HEK293 (cell line): ENCODE measurements around the gene SPEG.

Experiments used
- REPIN1 ChIP-seq: fragments of 450-650 bp; formaldehyde crosslinking; IDR thresholded peaks from 2 replicates; pipeline ENCODE4 v1.5.1; 2017; ENCODE audit warnings: missing biosample characterization, missing genetic modification characterization, low read depth
- ZNF266 ChIP-seq: fragments of 450-650 bp; formaldehyde crosslinking; IDR thresholded peaks from 2 replicates; pipeline ENCODE4 v1.5.1; 2016; ENCODE audit warnings: missing biosample characterization, missing genetic modification characterization, low read depth
- ZNF391 ChIP-seq: fragments of 450-650 bp; formaldehyde crosslinking; IDR thresholded peaks from 2 replicates; pipeline ENCODE4 v1.5.1; 2016; ENCODE audit warnings: low read depth, missing biosample characterization, missing genetic modification characterization, borderline replicate concordance
- TF ChIP-seq, protein P1 (sequence below): fragments of 450-650 bp; formaldehyde crosslinking; IDR thresholded peaks from 2 replicates; pipeline ENCODE4 v1.5.1; 2016; ENCODE audit warnings: missing biosample characterization, missing genetic modification characterization

DNA sequence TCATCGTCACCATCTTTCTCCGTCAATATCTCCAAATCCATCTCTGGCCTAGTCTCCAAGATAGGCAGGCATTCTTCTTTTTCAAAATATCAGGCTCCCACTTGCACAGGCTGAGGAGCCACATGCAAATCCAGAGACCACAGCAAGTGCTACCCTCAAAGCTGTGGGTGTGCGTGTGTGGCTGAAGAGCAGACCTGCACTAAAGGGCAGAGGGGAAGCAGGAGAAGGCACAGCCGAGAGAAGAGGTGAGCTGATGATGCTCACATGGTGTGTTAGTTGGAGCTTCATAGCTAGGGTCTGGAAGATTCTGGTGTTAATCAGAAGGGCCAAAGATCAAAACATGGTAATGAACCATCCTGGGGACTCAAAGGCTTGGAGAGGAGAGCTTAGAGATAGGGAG lies 3.8 kb downstream of the SPEG start:
- TF ChIP-seq, protein P1, sequence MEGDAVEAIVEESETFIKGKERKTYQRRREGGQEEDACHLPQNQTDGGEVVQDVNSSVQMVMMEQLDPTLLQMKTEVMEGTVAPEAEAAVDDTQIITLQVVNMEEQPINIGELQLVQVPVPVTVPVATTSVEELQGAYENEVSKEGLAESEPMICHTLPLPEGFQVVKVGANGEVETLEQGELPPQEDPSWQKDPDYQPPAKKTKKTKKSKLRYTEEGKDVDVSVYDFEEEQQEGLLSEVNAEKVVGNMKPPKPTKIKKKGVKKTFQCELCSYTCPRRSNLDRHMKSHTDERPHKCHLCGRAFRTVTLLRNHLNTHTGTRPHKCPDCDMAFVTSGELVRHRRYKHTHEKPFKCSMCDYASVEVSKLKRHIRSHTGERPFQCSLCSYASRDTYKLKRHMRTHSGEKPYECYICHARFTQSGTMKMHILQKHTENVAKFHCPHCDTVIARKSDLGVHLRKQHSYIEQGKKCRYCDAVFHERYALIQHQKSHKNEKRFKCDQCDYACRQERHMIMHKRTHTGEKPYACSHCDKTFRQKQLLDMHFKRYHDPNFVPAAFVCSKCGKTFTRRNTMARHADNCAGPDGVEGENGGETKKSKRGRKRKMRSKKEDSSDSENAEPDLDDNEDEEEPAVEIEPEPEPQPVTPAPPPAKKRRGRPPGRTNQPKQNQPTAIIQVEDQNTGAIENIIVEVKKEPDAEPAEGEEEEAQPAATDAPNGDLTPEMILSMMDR (tag by site-specific recombination) = no peak
- TF ChIP-seq REPIN1 (tag by site-specific recombination) (no peak), ZNF266 (tag by site-specific recombination) (no peak), ZNF391 (tag by site-specific recombination) (no peak)
